GM12891 (cell line): ENCODE measurements around the gene SH2D1A.

Source experiments
- DNase-seq: peaks from one replicate; pipeline ENCODE4 v3.0.0; 2011; ENCODE audit warnings: low spot score; ENCODE audit not compliant: insufficient read length
- FAIRE-seq: peaks from 2 replicates; lab custom pipeline; 2011; peaks lifted over from hg19 to GRCh38; lab: Jason Lieb, UNC
- PAX5 ChIP-seq: IDR thresholded peaks from 2 replicates; pipeline ENCODE4 v1.6.1; 2011; ENCODE audit warnings: low read length, moderate library complexity, mild to moderate bottlenecking; ENCODE audit not compliant: insufficient read depth, severe bottlenecking
- POLR2A ChIP-seq: IDR thresholded peaks from 2 replicates; pipeline ENCODE4 v1.6.1; 2011; ENCODE audit warnings: low read depth, low read length, control low read depth
- POLR2AphosphoS5 ChIP-seq: IDR thresholded peaks from 2 replicates; pipeline ENCODE4 v1.6.1; 2011; ENCODE audit warnings: low read depth, low read length, control low read depth
- POU2F2 ChIP-seq: IDR thresholded peaks from 2 replicates; pipeline ENCODE4 v1.6.1; 2011; ENCODE audit warnings: low read depth, mild to moderate bottlenecking, control low read depth, low read length, moderate library complexity
- SPI1 ChIP-seq: IDR thresholded peaks from 2 replicates; pipeline ENCODE4 v1.6.1; 2011; ENCODE audit warnings: low read depth, low read length, control low read depth
- TAF1 ChIP-seq: IDR thresholded peaks from 2 replicates; pipeline ENCODE4 v1.6.1; 2011; ENCODE audit warnings: low read depth, low read length, control low read depth

Gene SH2D1A

DNA sequence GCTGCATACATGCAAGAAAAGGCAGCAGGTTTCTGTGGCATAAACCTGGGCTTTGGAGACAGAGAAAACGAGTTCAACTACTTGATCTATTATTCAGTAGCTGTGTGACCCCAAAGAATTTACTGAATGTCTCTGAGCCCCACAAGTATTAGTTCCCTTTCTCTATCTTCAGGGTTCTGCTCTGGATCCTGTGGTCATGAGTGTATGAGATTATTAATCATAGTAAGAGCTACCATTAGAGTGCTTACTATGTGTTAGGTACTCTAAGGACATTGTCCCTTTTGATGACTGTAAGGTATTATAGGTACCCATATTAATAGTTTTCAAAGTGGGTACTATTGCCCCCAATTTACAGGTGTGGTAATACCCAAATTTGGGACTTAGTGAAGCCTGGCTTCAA lies 8.4 kb upstream of the SH2D1A start:
- DNase-seq: no peak
- no peak for FAIRE-seq
- TF ChIP-seq PAX5: no peak
- TF ChIP-seq POU2F2: no peak
- no peak for TF ChIP-seq POLR2AphosphoS5
- TF ChIP-seq SPI1: no peak
- TF ChIP-seq POLR2A: no peak
- no peak for TF ChIP-seq TAF1

DNA sequence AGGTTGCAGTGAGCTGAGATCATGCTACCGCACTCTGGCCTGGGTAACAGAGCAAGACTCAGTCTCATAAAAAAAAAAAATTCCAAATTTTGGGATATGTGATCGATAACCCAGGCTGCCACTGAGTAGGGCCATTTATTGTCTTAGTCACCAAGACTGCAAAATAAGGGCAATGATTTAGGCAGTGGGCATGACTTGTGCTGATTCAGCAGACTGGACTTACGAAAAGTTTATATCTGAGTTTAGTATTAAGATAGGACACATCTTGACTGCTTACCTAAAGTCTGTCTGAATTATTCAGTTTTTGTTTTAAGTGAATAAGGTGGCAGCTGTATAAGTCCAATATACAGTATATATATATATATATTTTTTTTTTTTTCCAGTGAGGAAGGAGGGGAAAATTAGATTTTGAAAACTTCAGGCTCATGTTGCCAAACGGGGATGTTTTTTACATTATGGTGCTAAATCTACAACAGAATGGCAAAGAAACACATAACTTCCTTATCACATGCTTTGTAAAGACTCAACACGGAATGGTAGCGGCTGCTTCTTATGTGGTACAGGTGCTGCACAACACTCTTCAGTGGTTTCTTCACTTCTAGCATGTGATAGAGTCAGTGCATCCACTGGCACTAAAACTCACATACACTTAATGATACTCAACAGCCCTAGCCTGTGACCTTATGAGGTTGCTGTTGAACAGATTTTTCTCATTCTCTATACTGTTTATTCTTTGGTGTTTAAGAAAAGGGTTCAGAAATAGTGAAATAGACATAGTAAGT lies 7.4 kb upstream of the SH2D1A start:
- DNase-seq: no peak
- no peak for FAIRE-seq
- TF ChIP-seq PAX5: no peak
- no peak for TF ChIP-seq POU2F2
- TF ChIP-seq TAF1: no peak
- no peak for TF ChIP-seq POLR2AphosphoS5
- no peak for TF ChIP-seq SPI1
- no peak for TF ChIP-seq POLR2A

DNA sequence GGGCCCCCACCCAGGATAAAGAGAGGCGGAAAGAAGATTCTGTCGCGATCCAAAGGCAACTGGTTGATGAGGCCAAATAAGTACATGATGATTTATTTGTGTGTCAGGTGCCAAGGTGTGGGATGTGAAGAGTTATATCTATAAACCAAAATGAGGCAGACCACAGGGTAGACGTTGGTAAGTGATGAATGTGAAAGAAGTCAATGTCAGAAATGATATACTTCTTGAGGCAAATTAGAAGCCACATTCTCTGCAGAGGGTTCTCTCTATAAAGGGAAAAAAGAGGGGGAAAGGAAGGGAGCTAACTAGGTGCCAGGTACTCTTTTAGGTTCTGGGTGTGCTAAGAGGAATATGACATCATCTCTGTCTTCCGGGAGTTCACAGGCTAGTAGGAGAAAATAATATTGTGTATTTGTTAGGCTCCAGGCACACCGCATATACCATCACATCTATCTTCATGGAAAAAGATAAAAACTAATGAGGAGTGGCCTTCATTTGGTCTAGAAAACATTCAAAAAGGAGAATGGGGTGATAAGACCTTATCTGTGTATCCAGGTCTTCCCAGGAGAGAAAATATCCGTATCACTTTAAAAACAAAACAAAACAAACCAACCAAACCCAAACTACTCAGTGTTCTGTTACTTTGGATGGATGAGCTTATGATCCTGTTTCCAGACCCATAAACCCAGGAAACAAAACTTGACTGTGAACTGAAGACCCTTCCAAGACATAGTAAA lies 4.8 kb upstream of the SH2D1A start:
- no peak for FAIRE-seq

DNA sequence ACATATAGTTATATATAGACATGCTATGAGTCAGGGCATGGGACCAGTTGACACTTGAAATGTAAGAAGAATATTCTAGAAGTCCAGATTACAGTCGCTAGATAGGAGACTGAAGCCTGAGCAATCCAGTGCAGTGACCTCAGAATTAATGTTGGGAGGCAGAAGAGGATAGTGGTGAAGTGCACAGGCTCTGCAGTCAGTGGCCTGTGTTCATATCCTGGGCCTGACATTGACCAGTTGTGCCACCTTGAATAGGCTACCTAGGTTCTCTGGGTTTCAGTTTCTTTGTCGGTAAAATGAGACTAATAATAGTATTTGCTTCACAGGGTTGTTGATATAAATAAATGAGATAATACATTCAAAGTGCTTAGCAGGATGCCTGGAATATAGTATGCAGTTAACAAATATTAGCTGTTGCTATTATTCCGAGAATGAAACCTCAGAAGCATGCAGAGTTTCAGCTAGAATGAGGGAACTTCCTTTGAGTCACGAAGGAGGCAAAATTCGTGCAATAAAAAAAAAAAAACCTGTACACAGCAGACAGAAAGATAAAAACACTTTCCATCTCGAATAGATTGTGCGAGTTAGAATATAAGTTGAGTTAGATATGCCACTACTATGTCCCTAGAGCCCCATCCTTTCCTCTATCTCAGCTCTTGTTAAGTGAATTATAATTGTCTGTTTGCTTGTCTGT lies 4.0 kb upstream of the SH2D1A start:
- peak; percentile 52 for FAIRE-seq
- TF ChIP-seq POU2F2 (no peak), TAF1 (no peak), SPI1 (no peak), PAX5 (no peak)

More for the DNA sequence above, 4.8 kb upstream of the SH2D1A start:
- no peak for TF ChIP-seq PAX5
- no peak for DNase-seq

DNA sequence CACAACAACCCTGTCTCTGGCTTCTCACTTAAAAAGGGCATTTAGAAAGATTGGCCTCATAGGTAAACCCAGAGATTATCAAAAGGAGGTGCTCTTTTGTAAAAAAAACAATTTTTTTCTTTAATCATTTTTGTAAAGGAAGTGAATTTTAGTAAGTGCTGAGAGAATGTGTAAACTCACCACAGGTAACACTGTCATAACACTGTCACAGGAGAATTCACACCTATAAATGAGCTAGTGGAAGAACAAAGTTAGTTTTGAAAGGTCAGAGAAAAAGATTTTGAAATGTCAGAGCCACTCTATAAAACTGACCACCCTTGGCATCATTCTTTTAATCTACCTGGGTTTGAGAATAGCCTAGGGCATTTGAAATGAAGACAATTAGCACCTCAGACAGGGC lies 3.3 kb upstream of the SH2D1A start:
- DNase-seq (no peak), FAIRE-seq (no peak)
- TF ChIP-seq POLR2A: no peak
- TF ChIP-seq SPI1: no peak
- TF ChIP-seq POLR2AphosphoS5: no peak
- no peak for TF ChIP-seq POU2F2
- TF ChIP-seq PAX5: no peak
- no peak for TF ChIP-seq TAF1

More for the DNA sequence above, 4.0 kb upstream of the SH2D1A start:
- DNase-seq: no peak

DNA sequence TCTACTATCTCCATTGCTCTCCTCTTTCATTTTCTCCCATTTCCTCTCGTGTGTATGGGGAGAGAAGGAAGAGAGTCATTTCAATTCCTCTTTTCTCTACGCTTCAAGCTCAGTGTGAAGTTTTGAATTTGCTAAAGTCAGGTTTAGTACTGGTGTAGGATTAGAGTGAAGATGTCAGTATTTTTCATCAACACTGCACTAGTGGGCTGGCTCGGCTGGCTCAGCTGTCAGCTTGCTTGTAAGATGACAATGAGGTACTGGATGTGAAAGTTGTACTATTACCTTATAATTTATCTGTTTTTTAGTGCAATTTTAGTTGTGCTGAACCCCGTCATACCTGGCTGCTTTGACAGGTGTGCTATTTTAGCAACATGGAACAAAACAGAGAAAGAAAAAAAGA lies 2.1 kb upstream of the SH2D1A start:
- TF ChIP-seq TAF1: no peak
- TF ChIP-seq PAX5: no peak
- no peak for TF ChIP-seq POLR2AphosphoS5
- TF ChIP-seq POU2F2: no peak
- no peak for TF ChIP-seq SPI1
- TF ChIP-seq POLR2A: no peak
- FAIRE-seq (no peak), DNase-seq (no peak)

DNA sequence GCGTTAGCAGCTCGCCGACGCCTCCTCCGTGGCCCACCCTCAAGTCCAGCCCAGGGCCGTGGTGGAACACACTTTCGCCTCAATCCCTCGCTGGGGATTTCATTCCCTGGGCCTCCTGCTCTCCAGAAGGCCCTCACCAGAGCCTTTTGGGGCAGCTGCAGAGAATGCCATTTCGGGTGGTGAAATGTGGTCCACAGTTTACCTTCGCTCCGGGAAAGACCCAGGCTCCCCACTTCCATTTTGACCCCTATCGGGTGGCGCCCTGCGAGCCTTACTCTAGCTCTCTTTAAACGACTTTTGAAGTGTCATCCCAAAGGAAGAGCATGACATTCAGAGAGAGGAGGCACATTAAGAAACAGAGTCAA lies 496 bp downstream of the SH2D1A start:
- no peak for FAIRE-seq
- no peak for DNase-seq
- TF ChIP-seq POU2F2: no peak
- TF ChIP-seq PAX5: no peak
- no peak for TF ChIP-seq POLR2A
- TF ChIP-seq POLR2AphosphoS5: no peak
- no peak for TF ChIP-seq SPI1
- TF ChIP-seq TAF1: no peak

DNA sequence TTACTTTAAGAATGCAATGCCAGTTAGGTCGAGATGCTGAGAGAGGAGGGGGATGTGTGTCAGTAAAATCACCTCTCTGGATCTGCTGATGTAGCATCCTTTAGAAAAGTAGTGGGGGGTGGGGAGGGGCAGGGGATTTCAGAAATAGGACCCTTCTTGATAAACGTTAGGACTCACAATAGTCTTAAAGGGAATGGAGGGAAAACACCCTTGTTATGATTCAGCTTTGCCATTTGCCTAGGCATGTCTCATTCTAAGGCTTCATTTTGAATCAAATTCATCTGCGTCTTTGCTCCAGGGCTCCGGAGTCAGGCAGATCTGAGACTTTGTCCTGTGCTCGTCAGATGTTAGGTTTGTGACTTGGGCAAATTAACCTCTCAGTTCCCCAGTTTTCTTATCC lies 879 bp downstream of the SH2D1A start:
- FAIRE-seq: peak; percentile 23
- DNase-seq: no peak
- TF ChIP-seq POLR2A: no peak

DNA sequence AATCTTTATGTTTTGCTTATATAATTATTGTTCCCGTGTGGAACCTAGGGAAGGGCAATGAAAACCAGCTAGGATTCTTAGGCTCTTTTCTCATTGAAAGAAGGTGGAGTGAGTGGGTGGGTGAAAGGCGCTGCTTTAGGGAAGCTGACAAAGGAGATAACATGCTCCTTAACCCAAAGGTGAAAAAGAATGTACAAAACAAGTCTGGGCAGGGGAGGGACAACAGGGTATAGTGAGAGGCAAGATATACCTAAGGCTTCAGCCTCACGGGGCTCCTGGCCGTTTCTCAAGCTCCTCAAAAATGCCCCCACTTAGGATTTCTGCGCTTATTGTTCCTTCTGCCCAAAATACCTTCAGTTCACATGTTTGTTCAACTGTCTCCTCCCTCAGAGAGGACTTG lies 1.8 kb downstream of the SH2D1A start:
- DNase-seq (no peak), FAIRE-seq (no peak)
- TF ChIP-seq POLR2A (no peak), PAX5 (no peak), POLR2AphosphoS5 (no peak), POU2F2 (no peak), TAF1 (no peak), SPI1 (no peak)

DNA sequence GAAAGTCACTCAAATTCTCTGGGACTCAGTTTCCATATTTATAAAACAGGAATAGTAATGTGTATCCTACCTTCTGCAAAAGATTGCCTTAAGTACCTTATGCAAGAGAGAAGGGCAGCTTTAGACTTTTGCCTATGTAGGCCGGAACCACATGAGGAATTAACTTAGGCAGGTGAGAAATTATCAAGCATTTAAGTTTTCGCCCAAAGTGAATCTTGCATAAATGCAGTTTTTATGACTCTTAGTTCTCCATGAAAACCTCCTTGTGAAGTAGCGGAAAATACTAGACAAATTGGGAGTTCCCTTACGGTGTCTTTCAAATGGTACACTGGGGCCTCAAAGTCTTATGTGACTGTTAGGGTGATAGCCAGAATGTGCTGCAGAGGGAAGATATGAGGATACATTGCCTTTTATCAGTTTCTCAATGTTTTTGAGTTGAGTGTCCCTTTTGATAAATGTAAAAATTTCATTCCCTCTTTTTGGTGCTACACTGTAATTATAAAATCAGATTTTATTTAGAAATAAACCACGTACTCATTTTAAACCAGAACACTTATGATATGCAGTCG lies 2.6 kb downstream of the SH2D1A start:
- TF ChIP-seq SPI1 (no peak), POU2F2 (no peak), TAF1 (no peak), POLR2AphosphoS5 (no peak), PAX5 (no peak), POLR2A (no peak)
- no peak for FAIRE-seq
- no peak for DNase-seq

DNA sequence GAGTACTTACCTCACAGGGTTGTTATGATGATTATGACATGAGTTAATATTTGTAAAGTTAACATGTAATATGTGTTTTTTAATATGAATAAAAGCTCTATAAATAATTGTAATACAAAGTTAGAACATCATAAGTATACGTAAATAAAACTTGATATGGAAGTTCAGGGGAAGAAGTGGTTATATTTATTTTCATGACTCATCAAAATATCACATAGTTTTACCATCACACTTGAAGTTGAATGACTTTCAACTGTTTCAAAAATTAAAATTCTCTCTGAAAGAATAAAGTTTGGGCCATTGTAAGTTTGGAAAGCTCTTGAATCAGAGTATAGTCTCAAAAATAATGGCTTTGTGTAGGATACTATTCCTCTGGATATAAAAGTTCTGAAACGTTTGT lies 8.3 kb downstream of the SH2D1A start:
- FAIRE-seq: no peak
- no peak for TF ChIP-seq PAX5
- no peak for TF ChIP-seq SPI1
- no peak for TF ChIP-seq TAF1
- no peak for TF ChIP-seq POLR2A
- TF ChIP-seq POLR2AphosphoS5: no peak
- TF ChIP-seq POU2F2: no peak
- no peak for DNase-seq
